Heart left ventricle (tissue), 13 donors: ENCODE results near the gene PLA2G6.

Experiments
- POLR2A ChIP-seq, 2 donors: fragments of 450-650 bp; IDR thresholded peaks; one replicate each; pipeline ENCODE4 v1.6.1; 2017; ENCODE audit warnings: antibody characterized with exemption in 2 of 2, mild to moderate bottlenecking in 2 of 2, moderate library complexity in 2 of 2
- TF ChIP-seq, protein P1 (sequence below), 12 donors: fragments of 200-600 bp; sonication (generic) in 4 of 12; IDR thresholded peaks; one replicate each; pipeline versions ENCODE4 v1.5.0 to v1.8.0; 2018 to 2022; ENCODE audit warnings: antibody characterized with exemption in 12 of 12, mild to moderate bottlenecking in 5 of 12
- donor health status: ischemic (EF 13 %, LVEDD 7.1; RV severe dilation, severe dysfunction).
- donor health status: DM: no; HTN: yes; CAD: no.
- donor health status: DM: no; HTN: no; CAD: no.
- donor health status: ischemic (EF 25% LVEDD 6.9; RV normal size, moderate dysfunction).
- donor health status: ischemic (EF 25% LVEDD 5.7; RV mildly dilated, moderate dysfunction).
- donor health status: ischemic (EF 35%, LVEDD 5.7; RV mildly dilated, moderate dysfunction).
- donor health status: nonischemic (EF 11% LVEDD 7.7; RV severe dilation, severe dysfunction).
- donor health status: DM: yes; HTN: yes; CAD: no.
- donor health status: PGD.
- donor health status: ischemic (EF 29% LVEDD 5.4; RV normal size, mild dysfunction).
- donor health status: nonischemic (EF 23%, LVEDD 6.1; RV moderate dilation, normal function).

DNA sequence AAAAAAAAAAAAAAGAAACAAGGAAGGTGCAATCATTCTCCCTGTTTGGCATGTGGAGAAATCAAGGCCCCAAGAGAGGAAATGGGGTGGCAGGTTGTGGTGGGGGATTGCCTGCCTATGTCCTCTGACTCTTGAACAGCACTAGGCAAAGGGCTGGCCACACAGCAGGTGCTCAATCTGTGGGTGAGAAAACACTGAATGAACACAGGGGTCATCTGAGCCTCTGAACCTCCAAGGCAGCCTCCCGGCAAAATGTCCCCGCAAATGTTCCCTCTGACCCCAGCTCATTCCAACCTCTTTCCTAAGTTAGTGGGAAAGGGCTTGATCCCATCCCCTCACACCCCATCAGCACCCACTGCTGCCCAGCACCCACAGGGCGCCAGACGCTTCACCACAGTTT, 4.6 kb downstream of the PLA2G6 start:
- TF ChIP-seq, protein P1, sequence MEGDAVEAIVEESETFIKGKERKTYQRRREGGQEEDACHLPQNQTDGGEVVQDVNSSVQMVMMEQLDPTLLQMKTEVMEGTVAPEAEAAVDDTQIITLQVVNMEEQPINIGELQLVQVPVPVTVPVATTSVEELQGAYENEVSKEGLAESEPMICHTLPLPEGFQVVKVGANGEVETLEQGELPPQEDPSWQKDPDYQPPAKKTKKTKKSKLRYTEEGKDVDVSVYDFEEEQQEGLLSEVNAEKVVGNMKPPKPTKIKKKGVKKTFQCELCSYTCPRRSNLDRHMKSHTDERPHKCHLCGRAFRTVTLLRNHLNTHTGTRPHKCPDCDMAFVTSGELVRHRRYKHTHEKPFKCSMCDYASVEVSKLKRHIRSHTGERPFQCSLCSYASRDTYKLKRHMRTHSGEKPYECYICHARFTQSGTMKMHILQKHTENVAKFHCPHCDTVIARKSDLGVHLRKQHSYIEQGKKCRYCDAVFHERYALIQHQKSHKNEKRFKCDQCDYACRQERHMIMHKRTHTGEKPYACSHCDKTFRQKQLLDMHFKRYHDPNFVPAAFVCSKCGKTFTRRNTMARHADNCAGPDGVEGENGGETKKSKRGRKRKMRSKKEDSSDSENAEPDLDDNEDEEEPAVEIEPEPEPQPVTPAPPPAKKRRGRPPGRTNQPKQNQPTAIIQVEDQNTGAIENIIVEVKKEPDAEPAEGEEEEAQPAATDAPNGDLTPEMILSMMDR (IDR thresholded peaks at IDR 0.05): no peak
- no peak for TF ChIP-seq POLR2A (IDR thresholded peaks at IDR 0.05)
